Endothelial cell of umbilical vein (primary cell): ENCODE measurements around the gene GYS1. TPM values are rescaled to one million over a fixed set of nuclear protein-coding genes. Genes with fewer than 3 reads are reported as not detected.

Source experiments
- BruUV-seq: library from RNA; stranded (reverse); fragments of 400-500 nt; replicated peaks from 2 replicates; lab custom pipeline; 2021; lab: Mats Ljungman, UMichigan
- CTCF ChIA-PET: fragments of 300-600, 350-600 bp; sonication (Branson Sonifier 250); formaldehyde crosslinking; loops from one replicate; lab custom pipeline; 2021; ENCODE audit warnings: antibody characterized with exemption, inconsistent platforms; lab: Charles Lee
- POLR2A ChIA-PET: fragments of 300-600, 350-600 bp; sonication (Branson Sonifier 250); formaldehyde crosslinking; loops from one replicate; lab custom pipeline; 2021; ENCODE audit warnings: antibody characterized with exemption, inconsistent platforms; lab: Charles Lee
- DNase-seq: peaks from one replicate; pipeline ENCODE4 v3.0.0-alpha.2; 2011; ENCODE audit warnings: low read depth, low spot score
- FAIRE-seq: peaks from 2 replicates; lab custom pipeline; 2011; peaks lifted over from hg19 to GRCh38; lab: Jason Lieb, UNC
- H2AFZ ChIP-seq: 2 replicates; pipeline ENCODE4 v1.6.0; 2012; ENCODE audit warnings: low read depth, low read length, control low read depth, inconsistent platforms
- H3K27ac ChIP-seq: 2 replicates; pipeline ENCODE4 v1.5.1; 2011; ENCODE audit warnings: low read depth, mild to moderate bottlenecking, control low read depth, low read length, moderate library complexity; ENCODE audit not compliant: insufficient read depth
- H3K27me3 ChIP-seq, 2 experiments: 2 replicates each; pipeline versions ENCODE4 v1.6.0 to v1.6.1; 2011; ENCODE audit warnings: low read length in 2 of 2, mixed read lengths in 1 of 2; ENCODE audit not compliant: control insufficient read depth in 2 of 2, insufficient read depth in 2 of 2
- H3K36me3 ChIP-seq, 2 experiments: 2 replicates in 1 of 2; 3 replicates in 1 of 2; pipeline ENCODE4 v1.5.1; 2011; ENCODE audit warnings: low read length in 2 of 2, mild to moderate bottlenecking in 1 of 2, moderate library complexity in 1 of 2; ENCODE audit not compliant: control insufficient read depth in 2 of 2, insufficient read depth in 2 of 2; ENCODE audit errors: extremely low read depth in 1 of 2
- H3K4me1 ChIP-seq: 3 replicates; pipeline ENCODE4 v1.5.1; 2011; ENCODE audit warnings: mild to moderate bottlenecking, low read length; ENCODE audit not compliant: control insufficient read depth, insufficient read depth; ENCODE audit errors: extremely low read depth
- H3K4me2 ChIP-seq: 2 replicates; pipeline ENCODE4 v1.6.1; 2011; ENCODE audit warnings: low read length, control low read depth, mixed read lengths; ENCODE audit not compliant: insufficient read depth
- H3K4me3 ChIP-seq, 3 experiments: fragments of 200-600 bp in 1 of 3; sonication (generic), shearing (Covaris generic) in 1 of 3; replicated peaks in 1 of 3; 2 replicates each; pipeline ENCODE4 v1.5.1; 2011 to 2016; ENCODE audit warnings: control low read depth in 3 of 3, low read length in 3 of 3, mild to moderate bottlenecking in 2 of 3, inconsistent platforms in 1 of 3, low read depth in 1 of 3, moderate library complexity in 1 of 3; ENCODE audit not compliant: insufficient read depth in 1 of 3
- H3K79me2 ChIP-seq: 2 replicates; pipeline ENCODE4 v1.6.0; 2012; ENCODE audit warnings: low read length, inconsistent platforms; ENCODE audit not compliant: control insufficient read depth, insufficient read depth
- H3K9ac ChIP-seq: replicated peaks from 2 replicates; pipeline ENCODE3; 2011; ENCODE audit warnings: low read length, control low read depth; ENCODE audit not compliant: insufficient read depth; ENCODE audit errors: extremely low read depth
- H3K9me1 ChIP-seq: replicated peaks from 3 replicates; pipeline ENCODE4 v1.6.0; 2011; ENCODE audit warnings: mild to moderate bottlenecking, low read length; ENCODE audit not compliant: control insufficient read depth, insufficient read depth; ENCODE audit errors: extremely low read depth
- H3K9me3 ChIP-seq: replicated peaks from 2 replicates; pipeline ENCODE4 v1.5.1; 2012; ENCODE audit warnings: low read length, inconsistent platforms; ENCODE audit not compliant: control insufficient read depth, insufficient read depth
- H4K20me1 ChIP-seq: replicated peaks from 2 replicates; pipeline ENCODE3; 2011; ENCODE audit warnings: mild to moderate bottlenecking, low read length; ENCODE audit not compliant: control insufficient read depth, insufficient read depth; ENCODE audit errors: extremely low read depth
- EZH2 ChIP-seq: IDR thresholded peaks from 2 replicates; pipeline ENCODE4 v1.6.1; 2012; ENCODE audit warnings: borderline replicate concordance, low read depth, mild to moderate bottlenecking, moderate library complexity, low read length, inconsistent platforms; ENCODE audit not compliant: severe bottlenecking
- FOS ChIP-seq: IDR thresholded peaks from 2 replicates; pipeline ENCODE4 v1.6.1; 2011; ENCODE audit warnings: mild to moderate bottlenecking, low read length, moderate library complexity, borderline replicate concordance; ENCODE audit not compliant: insufficient read depth
- GATA2 ChIP-seq: IDR thresholded peaks from 2 replicates; pipeline ENCODE4 v1.7.0; 2011; ENCODE audit warnings: low read depth, mild to moderate bottlenecking, moderate library complexity, mixed read lengths, low read length; ENCODE audit not compliant: insufficient read length, insufficient read depth
- JUN ChIP-seq: IDR thresholded peaks from 2 replicates; pipeline ENCODE4 v1.6.1; 2011; ENCODE audit warnings: borderline replicate concordance, low read depth; ENCODE audit not compliant: insufficient read length, insufficient read depth
- MYC ChIP-seq: IDR thresholded peaks from one replicate; pipeline ENCODE4 v1.6.1; 2011; ENCODE audit warnings: mild to moderate bottlenecking, low read depth, low read length
- POLR2A ChIP-seq: IDR thresholded peaks from 2 replicates; pipeline ENCODE4 v1.6.1; 2012; ENCODE audit warnings: low read depth, mild to moderate bottlenecking, control low read depth, low read length
- POLR2AphosphoS5 ChIP-seq: IDR thresholded peaks from 2 replicates; pipeline ENCODE4 v1.6.1; 2012; ENCODE audit warnings: low read depth, mild to moderate bottlenecking, control low read depth, low read length, moderate library complexity; ENCODE audit not compliant: insufficient read depth
- dilution Hi-C: fragments of 300-500 bp; cut with MboI; formaldehyde crosslinking; loops from one replicate; pipeline ENCODE4 v1.15.0; 2019; ENCODE audit warnings: low sequenced_read_pairs; ENCODE audit not compliant: extremely low pct_ligation_motif_present
- intact Hi-C: fragments of 100-400 bp; cut with micrococcal nuclease; formaldehyde crosslinking; loops from one replicate; pipeline ENCODE4 v1.10.0; 2022
- polyA plus RNA-seq, 4 experiments: library from polyadenylated mRNA; depleted of rRNA in 3 of 4; stranded (reverse) in 3 of 4; unstranded in 1 of 4; fragments of >200 nt; gene quantifications; 2 replicates each; pipeline versions ENCODE4 v1.2.1 to v1.2.3, GENCODE V29; 2011 to 2012; ENCODE audit warnings: missing spikeins in 1 of 4
- total RNA-seq: library from RNA; stranded (reverse); gene quantifications from 2 replicates; pipeline ENCODE4 v1.2.3, GENCODE V29; 2021
- TF ChIP-seq, protein P1 (sequence below), 2 donors: IDR thresholded peaks; 1 replicate in 1 of 2; 2 replicates in 1 of 2; pipeline ENCODE4 v1.5.1; 2011; ENCODE audit warnings: low read length in 2 of 2, mild to moderate bottlenecking in 2 of 2, moderate library complexity in 2 of 2, control low read depth in 1 of 2, inconsistent platforms in 1 of 2, low read depth in 1 of 2; ENCODE audit not compliant: insufficient read depth in 1 of 2; ENCODE audit errors: extremely low read depth in 1 of 2
- TF ChIP-seq, protein P2 (sequence below): IDR thresholded peaks from 2 replicates; pipeline ENCODE4 v1.6.1; 2011; ENCODE audit not compliant: insufficient read depth, insufficient read length

Gene GYS1
- total and polyA plus RNA-seq, 2 donors (not counting 3 experiments of a cell fraction or from before 2014, with no cell fraction given) = 39.0 to 58.9 TPM

DNA sequence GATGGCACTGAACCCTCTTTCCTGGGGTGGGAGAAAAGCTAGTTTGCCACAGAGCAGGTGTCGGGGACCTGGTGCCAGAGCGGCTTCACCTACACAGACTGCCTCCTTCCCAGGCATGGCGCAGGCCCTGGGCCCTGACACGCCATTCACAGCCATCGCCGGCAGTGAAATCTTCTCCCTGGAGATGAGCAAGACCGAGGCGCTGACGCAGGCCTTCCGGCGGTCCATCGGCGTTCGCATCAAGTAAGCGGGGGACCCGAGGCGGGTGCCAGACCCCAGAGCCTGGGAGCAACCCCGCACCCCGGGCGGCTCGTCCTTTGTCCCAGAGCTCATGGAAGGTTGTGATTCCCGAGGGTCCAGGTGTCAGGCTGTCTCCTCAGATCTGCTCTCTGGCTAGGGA is 13.8 kb upstream of the GYS1 start:
- Histone ChIP-seq H3K4me3 (no peak overlapping the region), H3K79me2 (no peaks in the 10 kb centered on the region), H4K20me1 (no peaks in the 10 kb centered on the region), H3K4me1 (no peaks in the 10 kb centered on the region), H3K36me3 (peaks cover 8 to 37% of the 10 kb centered on the region in 2 experiments), H3K9me1 (no peaks in the 10 kb centered on the region), H3K27ac (no peak overlapping the region), H3K4me2 (no peak overlapping the region), H3K9me3 (no peaks in the 10 kb centered on the region), H3K27me3 (no peaks in the 10 kb centered on the region), H2AFZ (no peak overlapping the region), H3K9ac (no peak overlapping the region)
- no peak for DNase-seq
- CTCF ChIA-PET = no interaction called here
- POLR2A ChIA-PET = no interaction called here
- intact Hi-C loops (no loop called here), dilution Hi-C loops (no loop called here)
- no peak for FAIRE-seq
- no TSS peak for BruUV-seq
- TF ChIP-seq POLR2AphosphoS5 = no peak
- TF ChIP-seq FOS = no peak
- TF ChIP-seq MYC = no peak
- TF ChIP-seq EZH2 = no peak
- TF ChIP-seq, protein P1, sequence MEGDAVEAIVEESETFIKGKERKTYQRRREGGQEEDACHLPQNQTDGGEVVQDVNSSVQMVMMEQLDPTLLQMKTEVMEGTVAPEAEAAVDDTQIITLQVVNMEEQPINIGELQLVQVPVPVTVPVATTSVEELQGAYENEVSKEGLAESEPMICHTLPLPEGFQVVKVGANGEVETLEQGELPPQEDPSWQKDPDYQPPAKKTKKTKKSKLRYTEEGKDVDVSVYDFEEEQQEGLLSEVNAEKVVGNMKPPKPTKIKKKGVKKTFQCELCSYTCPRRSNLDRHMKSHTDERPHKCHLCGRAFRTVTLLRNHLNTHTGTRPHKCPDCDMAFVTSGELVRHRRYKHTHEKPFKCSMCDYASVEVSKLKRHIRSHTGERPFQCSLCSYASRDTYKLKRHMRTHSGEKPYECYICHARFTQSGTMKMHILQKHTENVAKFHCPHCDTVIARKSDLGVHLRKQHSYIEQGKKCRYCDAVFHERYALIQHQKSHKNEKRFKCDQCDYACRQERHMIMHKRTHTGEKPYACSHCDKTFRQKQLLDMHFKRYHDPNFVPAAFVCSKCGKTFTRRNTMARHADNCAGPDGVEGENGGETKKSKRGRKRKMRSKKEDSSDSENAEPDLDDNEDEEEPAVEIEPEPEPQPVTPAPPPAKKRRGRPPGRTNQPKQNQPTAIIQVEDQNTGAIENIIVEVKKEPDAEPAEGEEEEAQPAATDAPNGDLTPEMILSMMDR (IDR thresholded peaks at IDR 0.05; ENCODE audit: extremely low read depth in 1 of 2, insufficient read depth in 1 of 2, low read depth in 1 of 2, low read length in 2 of 2) = no peak
- TF ChIP-seq GATA2 = no peak
- TF ChIP-seq POLR2A = no peak
- TF ChIP-seq, protein P2, sequence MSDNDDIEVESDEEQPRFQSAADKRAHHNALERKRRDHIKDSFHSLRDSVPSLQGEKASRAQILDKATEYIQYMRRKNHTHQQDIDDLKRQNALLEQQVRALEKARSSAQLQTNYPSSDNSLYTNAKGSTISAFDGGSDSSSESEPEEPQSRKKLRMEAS = no peak
- no peak for TF ChIP-seq JUN
